ENCODE data around the gene PDRG1.
"Not testable (repeated sequence)": the region's sequence is repeated elsewhere in the genome, so short reads cannot be mapped to it uniquely, and the experiment has no call there.

PDRG1 gene

GRCh38 chr20:31966991-31967655 is 15.3 kb upstream of the PDRG1 start:
- no peak for DNase-seq

- DNase-seq = no peak
Observed at GRCh38 chr20:31963889-31964288, 12.0 kb upstream of the PDRG1 start.

GRCh38 chr20:31962761-31963160 is 10.9 kb upstream of the PDRG1 start:
- DNase-seq = no peak

- DNase-seq = no peak
Observed at GRCh38 chr20:31956556-31957526, 5.0 kb upstream of the PDRG1 start.

- no peak for DNase-seq
Observed at GRCh38 chr20:31954500-31954899, 2.7 kb upstream of the PDRG1 start.

- no peak for DNase-seq
Observed at GRCh38 chr20:31953556-31954148, 1.8 kb upstream of the PDRG1 start.

GRCh38 chr20:31951203-31951529 is 680 bp downstream of the PDRG1 start:
- DNase-seq = no peak

- no peak for DNase-seq
Observed at GRCh38 chr20:31949877-31950646, 1.8 kb downstream of the PDRG1 start.

- DNase-seq = no peak
Observed at GRCh38 chr20:31948008-31948407, 3.8 kb downstream of the PDRG1 start.

GRCh38 chr20:31945785-31946184 is 6.1 kb downstream of the PDRG1 start:
- no peak for DNase-seq

GRCh38 chr20:31945319-31945718 is 6.5 kb downstream of the PDRG1 start:
- no peak for DNase-seq

GRCh38 chr20:31943052-31943471 is 8.8 kb downstream of the PDRG1 start:
- no peak for DNase-seq

- DNase-seq = no peak
Observed at GRCh38 chr20:31939661-31940060, 12.2 kb downstream of the PDRG1 start.

- DNase-seq = no peak
Observed at GRCh38 chr20:31937820-31938219, 14.0 kb downstream of the PDRG1 start.

GRCh38 chr20:31936420-31936819 is 15.4 kb downstream of the PDRG1 start:
- DNase-seq = no peak

GRCh38 chr20:31934968-31935764 is 16.7 kb downstream of the PDRG1 start:
- no peak for DNase-seq

GRCh38 chr20:31934491-31934890 is 17.4 kb downstream of the PDRG1 start:
- DNase-seq = no peak

GRCh38 chr20:31933698-31934097 is 18.1 kb downstream of the PDRG1 start:
- DNase-seq = no peak

- no peak for DNase-seq
Observed at GRCh38 chr20:31930779-31931178, 21.1 kb downstream of the PDRG1 start.

- DNase-seq = not testable (repeated sequence)
Observed at GRCh38 chr20:31929631-31930030, 22.2 kb downstream of the PDRG1 start.

- DNase-seq = no peak
Observed at GRCh38 chr20:31927627-31928159, 24.2 kb downstream of the PDRG1 start.

- DNase-seq = no peak
Observed at GRCh38 chr20:31926493-31926892, 25.4 kb downstream of the PDRG1 start.

Data from SIG-M5 (cell line).